ENCODE data around the gene FKTN.

FKTN gene

GRCh38 chr9:105636331-105636730, 78.4 kb downstream of the FKTN start:
- no peak for DNase-seq

- no peak for DNase-seq
Measured at GRCh38 chr9:105637787-105638395, 80.0 kb downstream of the FKTN start.

- no peak for DNase-seq
Measured at GRCh38 chr9:105639936-105640335, 82.0 kb downstream of the FKTN start.

- no peak for DNase-seq
Measured at GRCh38 chr9:105643795-105644194, 85.9 kb downstream of the FKTN start.

GRCh38 chr9:105646879-105647594, 89.1 kb downstream of the FKTN start:
- no peak for DNase-seq

- DNase-seq, result no peak
Measured at GRCh38 chr9:105647595-105648349, 89.8 kb downstream of the FKTN start.

- DNase-seq, result no peak
Measured at GRCh38 chr9:105651806-105652205, 93.9 kb downstream of the FKTN start.

GRCh38 chr9:105656131-105656921, 98.4 kb downstream of the FKTN start:
- DNase-seq, result peak; percentile 22

- DNase-seq, result no peak
Measured at GRCh38 chr9:105658351-105658750, 100.4 kb downstream of the FKTN start.

- DNase-seq, result no peak
Measured at GRCh38 chr9:105661011-105661410, 103.1 kb downstream of the FKTN start.

- DNase-seq, result no peak
Measured at GRCh38 chr9:105662184-105663104, 104.5 kb downstream of the FKTN start, which contains the start of gene TAL2. TSS of gene TAL2 (plus strand) at chr9:105662457. CDS start at chr9:105662497, 40 bp downstream.

- DNase-seq, result no peak
Measured at GRCh38 chr9:105663914-105664313, 106.0 kb downstream of the FKTN start.

GRCh38 chr9:105667867-105668266, 109.9 kb downstream of the FKTN start:
- no peak for DNase-seq

- no peak for DNase-seq
Measured at GRCh38 chr9:105670315-105670714, 112.4 kb downstream of the FKTN start.

- no peak for DNase-seq
Measured at GRCh38 chr9:105670775-105671174, 112.8 kb downstream of the FKTN start.

GRCh38 chr9:105672711-105673234, 114.8 kb downstream of the FKTN start:
- no peak for DNase-seq

GRCh38 chr9:105673850-105674387, 116.0 kb downstream of the FKTN start:
- DNase-seq, result no peak

GRCh38 chr9:105676351-105676923, 118.5 kb downstream of the FKTN start:
- DNase-seq, result no peak

GRCh38 chr9:105678163-105678562, 120.2 kb downstream of the FKTN start:
- DNase-seq, result no peak

GRCh38 chr9:105678781-105679180, 120.8 kb downstream of the FKTN start:
- no peak for DNase-seq
